Measurements from ENCODE around the gene MYOM1. TPM values are rescaled to one million over a fixed set of nuclear protein-coding genes. Genes with fewer than 3 reads are reported as not detected.

The MYOM1 gene
- total RNA-seq, 1 donor from 2014 or later: 724 TPM

DNA sequence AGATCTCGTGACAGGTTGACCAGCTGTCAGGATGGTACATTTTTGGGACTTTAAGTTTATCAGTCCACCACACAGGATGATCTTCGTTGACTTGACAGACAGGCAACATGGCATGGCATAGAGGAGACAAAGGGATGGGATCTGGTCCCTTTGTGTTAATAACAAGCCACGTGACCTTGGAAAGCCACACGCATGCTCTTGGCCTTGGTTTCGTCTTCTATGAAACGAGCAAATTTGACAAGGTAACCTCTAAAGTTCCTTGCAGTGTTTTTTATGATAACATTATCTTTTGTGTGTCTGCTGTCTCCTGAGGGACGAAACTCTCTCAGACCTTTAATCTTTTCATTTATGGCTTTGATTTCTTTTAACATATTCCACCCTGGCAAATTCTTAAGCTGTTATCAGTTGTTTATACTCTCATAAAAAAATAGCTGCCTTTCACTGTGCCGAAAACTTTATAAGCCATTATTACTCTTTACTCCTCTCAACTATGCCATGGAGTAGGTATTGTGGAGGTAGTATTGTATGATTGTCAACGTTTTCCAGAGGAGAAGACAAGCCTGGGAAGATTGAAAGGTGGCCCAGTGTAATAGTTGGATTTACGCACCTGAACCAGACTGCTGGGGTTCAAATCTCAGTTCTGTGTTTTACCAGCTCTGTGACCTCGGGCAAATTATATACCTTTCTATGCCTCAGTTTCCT is 81.3 kb downstream of the MYOM1 start:
- intact Hi-C loops (cut with micrococcal nuclease): no loop called here
- no peak for ATAC-seq
- DNase-seq: no peak

DNA sequence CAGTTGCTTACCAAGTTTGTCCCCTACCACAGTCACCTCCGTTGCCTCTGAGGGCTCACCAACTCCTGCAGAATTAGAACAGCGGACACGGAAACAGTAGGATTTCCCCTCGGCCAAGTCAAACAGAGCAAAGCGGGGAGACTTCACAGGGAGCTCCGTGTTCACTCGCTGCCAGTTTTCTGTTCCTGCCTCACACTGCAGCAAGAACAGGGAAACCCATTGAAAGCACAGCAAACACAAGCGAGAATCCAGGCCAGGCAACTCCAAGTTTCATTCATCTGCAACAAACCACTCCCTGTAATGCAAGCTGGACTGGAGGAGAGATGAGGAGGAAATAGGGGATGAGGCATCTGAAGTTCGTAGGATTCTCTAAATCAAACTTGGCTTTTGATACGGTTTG is 84.2 kb downstream of the MYOM1 start:
- intact Hi-C loops (cut with micrococcal nuclease): no loop called here
- no peak for ATAC-seq
- no peak for DNase-seq

DNA sequence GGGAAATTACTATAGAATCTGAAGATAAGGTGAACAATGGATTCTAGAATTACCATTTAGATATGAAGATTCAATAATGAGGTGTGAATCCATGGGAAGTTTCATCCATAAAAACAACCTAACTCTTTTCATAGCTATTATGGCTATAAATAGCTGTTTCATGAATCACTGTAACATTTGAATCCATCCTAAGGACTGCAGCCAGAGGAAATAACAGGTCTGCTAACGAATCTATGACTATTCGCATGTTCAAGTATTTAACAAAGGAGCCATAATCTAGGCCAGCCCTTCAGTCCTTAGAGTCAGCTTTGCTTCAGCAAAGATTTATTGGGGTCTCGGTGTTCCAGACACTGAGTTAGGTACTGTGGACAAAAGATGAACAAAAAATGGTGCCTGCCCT is 87.1 kb downstream of the MYOM1 start:
- ATAC-seq (peak; percentile 10), DNase-seq (no peak)
- intact Hi-C loops (cut with micrococcal nuclease): no loop called here

DNA sequence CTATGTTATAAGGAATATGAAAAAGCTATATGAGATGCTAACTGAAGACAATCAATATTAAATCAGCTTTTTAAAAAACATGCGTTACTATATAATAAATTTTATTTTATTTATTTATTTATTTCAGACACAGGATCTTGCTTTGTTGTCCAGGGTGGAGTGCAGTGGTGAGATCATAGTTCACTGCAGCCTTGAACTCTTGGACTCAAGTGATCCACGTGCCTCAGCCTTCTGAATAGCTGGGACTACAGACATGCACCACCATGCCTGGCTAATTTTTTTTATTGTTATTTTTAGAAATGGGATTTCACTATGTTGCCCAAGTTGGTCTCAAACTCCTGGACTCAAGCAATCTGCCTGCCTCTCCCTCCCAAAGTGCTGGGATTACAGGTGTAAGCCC is 89.4 kb downstream of the MYOM1 start:
- peak; percentile 12 for ATAC-seq
- intact Hi-C loops (cut with micrococcal nuclease): no loop called here

DNA sequence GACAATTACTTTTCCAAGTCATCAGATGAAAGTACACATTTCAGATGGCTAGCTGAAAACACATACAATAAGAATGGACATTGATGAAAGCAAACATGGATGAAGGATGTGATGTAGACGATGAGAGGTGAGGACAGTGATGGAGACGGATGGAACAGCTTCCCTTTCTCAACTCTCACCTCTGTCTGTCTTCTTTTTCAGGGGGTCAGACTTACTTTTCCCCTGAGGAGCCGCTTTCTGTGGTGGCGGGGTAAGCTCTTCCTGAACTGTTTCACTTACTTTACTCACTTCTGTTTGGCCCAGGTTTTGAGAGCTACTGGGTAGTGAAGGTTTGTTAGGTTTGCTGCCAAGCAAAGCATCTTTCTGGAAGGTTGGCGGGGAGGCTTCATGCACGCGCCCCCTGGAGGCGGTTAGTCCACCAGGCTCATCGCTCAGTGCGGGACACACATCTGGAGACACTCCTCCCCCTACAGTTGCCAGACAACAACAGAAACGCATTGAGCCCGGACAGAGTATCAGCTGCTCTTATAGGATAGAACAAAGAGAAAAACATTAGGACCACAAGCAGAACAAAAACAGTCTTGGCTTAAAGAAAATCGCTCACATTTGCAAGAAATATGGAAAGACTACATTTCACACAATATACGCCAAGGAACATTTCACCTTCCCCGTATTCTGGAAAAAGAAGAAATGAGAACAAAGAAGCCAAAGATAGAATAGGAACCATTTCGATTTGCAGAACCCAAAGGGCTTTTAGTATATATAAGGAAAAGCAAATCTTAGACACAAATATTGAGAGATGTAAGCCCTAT is 90.5 kb downstream of the MYOM1 start:
- peak; percentile 87 for DNase-seq
- intact Hi-C loops (cut with micrococcal nuclease): no loop called here
- ATAC-seq: peak; percentile 75

More for the DNA sequence above, 89.4 kb downstream of the MYOM1 start:
- no peak for DNase-seq

DNA sequence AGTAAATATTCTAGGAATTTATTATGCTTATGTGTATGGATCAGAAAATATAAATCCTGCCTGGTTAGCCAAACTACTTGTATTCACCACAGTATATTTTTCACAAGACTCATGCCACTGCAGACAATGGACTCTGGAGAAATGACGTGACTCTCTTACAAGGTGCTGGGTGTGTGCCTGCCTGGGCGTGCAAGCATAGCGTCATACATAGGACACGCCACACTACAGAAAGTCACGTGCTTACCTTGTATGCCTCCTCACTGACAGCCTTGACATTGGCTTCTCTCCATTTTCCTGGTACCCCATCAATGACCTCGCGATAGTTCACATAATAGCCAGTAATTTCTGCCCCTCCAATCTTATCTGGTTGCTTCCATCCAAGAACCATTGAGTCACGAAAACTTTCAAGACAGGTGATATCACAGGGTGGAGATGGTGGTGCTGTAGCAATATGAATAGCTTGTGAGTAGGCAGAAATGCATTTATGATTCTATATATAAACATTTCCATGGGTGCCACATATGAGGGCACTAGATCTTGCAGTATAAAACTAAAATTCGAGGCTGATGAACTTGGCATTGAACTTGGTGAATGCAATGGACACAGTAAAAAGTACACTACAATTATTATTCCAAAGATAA is 93.2 kb downstream of the MYOM1 start:
- ATAC-seq (peak; percentile 16), DNase-seq (no peak)
- intact Hi-C loops (cut with micrococcal nuclease): no loop called here

DNA sequence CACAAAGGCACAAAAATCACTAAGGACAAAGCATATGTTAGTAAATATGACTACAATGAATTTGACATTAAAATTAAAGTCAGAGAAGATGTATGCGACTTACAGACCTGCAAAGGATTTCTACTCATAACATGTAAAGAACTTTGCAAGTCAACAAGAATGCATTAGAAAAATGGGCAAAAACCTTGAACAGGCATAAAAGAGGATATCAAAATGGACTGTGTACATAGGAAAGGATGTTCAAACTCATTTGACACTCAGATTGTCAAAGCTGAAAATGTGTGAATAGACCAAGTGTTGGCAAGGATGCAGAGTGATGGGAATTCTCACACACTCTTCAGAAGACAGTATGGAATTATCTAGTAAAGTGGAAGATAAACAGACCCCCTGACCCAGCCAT is 94.9 kb downstream of the MYOM1 start:
- no peak for ATAC-seq
- intact Hi-C loops (cut with micrococcal nuclease): no loop called here
- no peak for DNase-seq

DNA sequence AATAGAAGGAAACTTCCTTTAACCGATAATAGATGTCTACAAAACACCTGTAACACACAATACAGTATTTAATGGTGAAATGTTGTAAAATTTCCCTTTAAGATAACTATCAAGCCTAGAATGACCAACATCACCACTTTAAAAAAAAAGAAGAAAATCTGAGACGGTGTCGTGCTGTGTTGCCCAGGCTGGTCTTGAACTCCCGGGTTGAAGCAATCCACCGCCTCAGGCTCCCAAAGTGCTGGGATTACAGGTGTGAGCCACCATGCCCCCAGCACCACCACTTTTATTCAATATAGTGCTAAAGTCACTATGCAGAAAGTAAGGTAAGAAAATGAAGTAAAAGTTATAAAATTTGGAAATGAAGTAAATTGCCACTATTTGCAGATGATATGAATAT is 96.9 kb downstream of the MYOM1 start:
- intact Hi-C loops (cut with micrococcal nuclease): no loop called here
- no peak for ATAC-seq
- DNase-seq: no peak

DNA sequence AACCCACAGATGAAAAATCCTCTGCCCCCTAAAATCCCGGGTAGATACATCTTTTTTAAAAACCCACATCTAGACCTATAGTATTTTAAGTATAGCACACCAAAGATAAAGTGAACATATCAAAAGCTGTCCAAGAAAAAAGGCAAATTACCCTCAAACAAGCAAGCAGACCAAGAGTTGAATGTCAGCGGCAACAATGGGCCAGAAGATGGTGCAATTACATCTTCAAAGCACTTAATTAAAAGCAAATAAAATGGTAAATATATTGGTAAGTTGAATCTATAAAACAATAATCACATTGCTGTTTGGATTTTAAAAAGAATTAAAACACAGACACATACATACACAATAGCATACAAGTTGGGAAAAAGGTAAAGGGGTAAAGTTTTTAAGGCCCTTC is 98.5 kb downstream of the MYOM1 start:
- ATAC-seq (no peak), DNase-seq (no peak)
- intact Hi-C loops (cut with micrococcal nuclease): no loop called here

DNA sequence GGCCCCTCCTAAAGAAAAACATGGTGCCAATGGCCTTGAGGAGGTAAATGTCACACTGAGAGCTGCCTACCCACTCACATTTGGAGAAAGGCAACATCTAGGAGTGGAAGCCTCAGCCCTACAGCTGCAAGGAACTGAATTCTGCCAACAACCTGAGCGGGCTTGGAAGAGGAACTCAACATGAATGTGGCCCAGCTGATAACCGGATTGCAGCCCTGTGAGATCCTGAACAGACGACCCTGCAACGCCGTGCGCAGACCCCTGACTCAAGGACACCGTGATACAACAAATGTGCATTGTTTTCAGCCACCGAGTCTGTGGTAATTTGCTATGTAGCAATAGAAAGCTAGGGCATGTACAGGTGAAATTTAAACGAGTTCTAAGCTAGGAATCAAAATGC is 99.4 kb downstream of the MYOM1 start:
- no peak for ATAC-seq
- DNase-seq: no peak
- intact Hi-C loops (cut with micrococcal nuclease): no loop called here

DNA sequence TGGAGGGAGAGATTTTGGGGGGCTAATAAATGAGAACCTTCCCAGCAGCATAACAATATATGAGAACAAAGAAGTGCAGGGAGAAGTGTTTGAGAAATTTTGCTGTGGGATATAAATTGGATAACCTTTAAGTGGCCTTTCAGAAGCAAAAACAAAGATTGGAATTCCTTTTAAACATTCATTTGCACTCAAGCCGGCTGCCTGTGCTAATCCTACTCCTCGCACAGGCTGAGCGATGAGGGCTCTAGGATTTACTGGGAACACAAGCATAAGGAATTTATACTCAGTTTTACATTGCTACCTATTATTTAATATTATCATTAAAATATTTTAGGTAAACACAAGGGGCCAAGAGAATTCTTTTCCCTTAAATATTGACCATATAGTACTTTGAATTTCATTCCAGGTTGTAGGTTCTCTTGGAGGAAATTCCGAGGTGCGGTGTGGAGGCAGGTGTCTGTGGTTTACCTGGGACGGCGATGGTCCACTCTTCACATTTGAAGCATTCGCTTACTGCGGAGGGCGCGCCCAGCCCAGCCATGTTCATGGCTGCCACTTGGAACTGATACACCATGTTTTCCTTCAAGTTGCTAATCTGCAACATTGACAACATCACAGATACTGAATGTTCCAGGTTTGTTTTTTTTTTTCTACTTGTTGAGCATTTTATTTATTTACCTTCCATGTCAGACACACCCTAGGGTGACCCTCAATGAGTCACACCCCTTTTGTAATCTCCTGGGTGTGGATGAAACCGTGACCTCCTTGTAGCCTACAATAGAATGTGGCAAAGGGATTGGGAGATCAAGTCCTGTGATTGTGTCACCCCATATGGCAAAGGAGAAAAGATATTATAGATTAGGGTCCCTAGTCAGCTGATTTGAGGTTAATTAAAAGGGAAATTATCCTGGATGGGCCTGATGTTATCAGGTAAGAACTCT is 100.1 kb downstream of the MYOM1 start:
- no peak for DNase-seq
- intact Hi-C loops (cut with micrococcal nuclease): no loop called here
- peak; percentile 22 for ATAC-seq

DNA sequence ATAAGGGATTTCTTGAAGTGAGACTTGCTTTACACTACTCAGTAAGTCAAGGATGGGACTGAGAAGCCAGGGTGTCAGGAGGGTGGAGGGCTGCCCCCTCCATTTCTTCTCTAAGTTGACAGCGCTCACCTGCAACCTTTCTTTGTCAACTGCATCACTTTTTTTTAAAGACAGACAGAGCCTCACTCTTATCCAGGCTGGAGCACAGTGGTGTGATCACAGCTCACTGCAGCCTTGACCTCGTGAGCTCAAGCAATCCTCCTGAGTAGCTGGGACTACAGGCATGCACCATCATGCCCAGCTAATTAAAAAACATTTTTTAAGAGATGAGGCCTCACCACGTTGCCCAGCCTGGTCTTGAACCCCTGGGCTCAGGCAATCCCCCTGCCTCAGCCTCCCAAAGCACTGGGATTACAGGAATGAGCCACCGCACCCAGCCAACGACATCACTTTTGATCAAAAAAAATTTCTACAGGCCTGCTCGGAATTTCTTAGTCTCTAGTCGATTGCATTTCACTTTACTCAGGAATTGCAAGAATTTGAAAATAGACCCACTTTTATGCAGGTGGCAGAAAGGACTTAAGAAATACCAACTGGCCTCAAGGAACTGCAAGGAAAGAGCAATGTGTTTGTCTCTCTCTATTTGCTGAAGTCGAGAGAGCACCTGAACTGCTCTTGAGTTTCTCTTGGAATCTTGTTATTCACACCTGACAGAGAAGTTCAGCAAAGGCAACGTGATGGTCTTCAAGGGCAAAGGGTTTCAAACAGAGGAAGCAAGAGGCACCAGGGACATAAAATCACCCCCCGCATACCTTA is 101.4 kb downstream of the MYOM1 start:
- intact Hi-C loops (cut with micrococcal nuclease): no loop called here
- ATAC-seq (peak; percentile 6), DNase-seq (no peak)

DNA sequence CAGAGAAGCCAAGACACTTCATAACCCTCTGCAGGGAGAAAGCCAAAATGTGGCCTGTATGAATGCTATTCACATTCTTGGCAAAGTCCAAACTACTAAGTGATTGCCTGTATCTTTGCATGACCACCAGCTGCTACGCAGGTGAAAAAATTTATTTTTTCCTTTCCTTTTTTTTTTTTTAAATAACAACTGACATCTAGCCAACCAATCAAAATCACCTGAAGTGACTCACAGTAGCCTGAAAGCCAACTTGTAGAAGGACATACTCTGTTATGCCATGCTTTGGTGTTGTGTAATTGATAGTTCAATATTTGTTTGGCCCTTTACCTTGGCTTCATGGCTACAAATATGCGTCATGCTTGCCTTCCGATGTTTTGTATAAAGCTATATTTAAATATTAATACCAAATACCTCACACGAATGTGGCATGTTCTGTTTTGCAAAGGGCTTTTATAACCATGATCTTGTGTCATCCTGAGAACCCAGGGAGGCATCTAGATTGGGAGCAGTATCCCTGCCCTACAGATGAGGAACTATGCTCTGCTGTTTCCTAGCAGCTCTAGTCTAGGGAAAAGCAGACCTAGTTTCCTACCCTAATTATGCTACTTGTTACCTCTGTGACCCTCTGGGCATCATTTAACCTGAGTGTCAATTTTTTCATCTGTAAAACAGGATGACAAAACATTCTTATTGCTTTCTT is 102.1 kb downstream of the MYOM1 start:
- DNase-seq: no peak
- intact Hi-C loops (cut with micrococcal nuclease): no loop called here
- ATAC-seq: peak; percentile 5

DNA sequence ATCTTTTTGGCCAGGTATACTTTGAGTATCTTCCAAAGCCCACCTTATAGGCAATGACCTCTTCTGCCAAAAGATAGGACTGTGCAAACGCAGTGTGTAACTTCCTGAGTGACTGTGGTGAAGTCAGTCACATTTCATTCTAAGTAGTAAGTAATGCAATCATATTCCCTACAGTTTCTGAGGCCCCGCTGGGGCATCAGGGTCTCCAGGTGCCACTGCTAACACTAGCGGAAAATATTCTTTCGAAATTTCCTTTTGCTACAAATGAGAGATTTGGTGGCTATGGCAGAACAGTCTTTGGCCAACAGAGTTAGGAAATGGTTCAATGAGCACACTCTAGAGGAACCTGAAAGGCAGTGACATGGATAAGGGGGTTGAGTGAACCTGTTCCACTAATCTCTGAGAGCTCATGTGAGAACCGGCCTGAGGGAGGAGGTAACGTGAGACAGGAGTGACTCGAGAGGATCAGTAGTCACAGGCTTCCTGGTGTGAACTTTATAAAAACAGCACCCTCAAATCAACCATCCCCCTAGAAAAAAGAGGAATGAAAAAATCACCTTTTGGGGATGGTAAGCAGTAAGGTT is 104.2 kb downstream of the MYOM1 start:
- DNase-seq: no peak
- ATAC-seq: no peak
- intact Hi-C loops (cut with micrococcal nuclease): no loop called here

DNA sequence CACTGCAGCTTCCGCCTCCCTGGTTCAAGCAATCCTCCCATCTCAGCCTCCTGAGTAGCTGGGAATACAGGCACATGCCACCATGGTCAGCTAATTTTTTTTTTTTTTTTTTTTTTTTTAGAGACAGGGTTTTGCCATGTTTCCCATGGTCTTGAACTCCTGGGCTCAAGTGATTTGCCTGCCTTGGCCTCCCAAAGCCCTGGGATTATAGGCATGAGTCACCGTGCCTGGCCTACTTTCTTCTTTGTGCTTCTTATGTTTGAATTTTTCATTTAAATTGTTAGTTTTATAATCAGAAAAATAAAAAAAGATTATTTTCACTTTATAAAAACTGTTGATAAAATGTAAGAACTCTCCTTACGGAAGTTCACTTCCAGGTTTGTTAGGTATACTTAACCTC is 105.3 kb downstream of the MYOM1 start:
- ATAC-seq: no peak
- no peak for DNase-seq
- intact Hi-C loops (cut with micrococcal nuclease): no loop called here

DNA sequence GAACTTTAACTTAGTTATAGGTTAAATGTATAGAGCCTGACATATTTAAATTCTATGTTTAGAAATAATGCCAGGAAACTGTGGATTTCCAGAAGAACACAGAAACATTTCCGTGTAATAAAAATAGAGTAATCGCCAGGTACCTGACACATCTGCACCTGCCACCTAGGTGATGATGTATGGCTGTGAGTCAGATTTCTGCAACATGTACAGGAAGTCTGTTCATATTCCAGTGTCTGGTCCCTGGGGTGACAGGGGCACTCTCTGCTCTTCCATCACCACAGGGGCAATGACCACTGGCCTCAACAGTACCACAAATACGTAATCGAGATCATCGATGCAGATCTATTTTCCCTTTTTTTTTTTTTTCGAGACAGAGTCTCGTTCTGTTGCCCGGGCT is 105.7 kb downstream of the MYOM1 start:
- no peak for DNase-seq

DNA sequence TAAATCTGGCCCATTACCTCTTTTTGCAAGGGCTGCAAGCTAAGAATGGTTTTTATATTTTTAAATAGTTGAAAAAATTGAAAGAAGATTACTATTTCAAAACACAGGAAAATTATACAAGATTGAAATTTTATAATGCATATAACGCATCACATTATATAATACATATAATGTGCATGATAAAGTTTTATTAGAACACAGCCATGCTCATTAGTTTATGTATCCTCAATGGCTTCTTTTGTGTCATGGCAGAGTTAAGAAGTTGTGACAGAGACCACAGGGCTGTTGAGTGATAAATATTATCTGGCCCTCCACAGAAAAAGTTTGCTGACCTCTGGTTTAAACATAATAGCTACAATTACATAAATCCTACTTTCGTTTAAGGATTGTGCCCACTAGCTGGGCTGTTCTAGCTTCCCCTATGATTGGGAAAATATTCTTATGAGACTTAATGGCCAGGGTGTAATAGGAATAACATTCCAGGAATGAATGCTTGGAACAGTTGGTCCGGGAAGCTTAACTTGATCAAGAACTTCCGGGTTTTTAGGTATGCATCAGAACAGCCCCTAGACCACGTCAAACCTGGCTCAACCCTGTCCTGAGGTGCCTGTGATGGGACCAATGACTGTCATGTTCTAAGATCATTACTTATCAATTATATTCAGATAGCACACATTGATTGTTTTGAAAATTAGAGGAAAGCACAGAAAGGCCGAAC is 108.1 kb downstream of the MYOM1 start:
- ATAC-seq (no peak), DNase-seq (no peak)
- intact Hi-C loops (cut with micrococcal nuclease): no loop called here

More for the DNA sequence above, 105.7 kb downstream of the MYOM1 start:
- no peak for ATAC-seq
- intact Hi-C loops (cut with micrococcal nuclease): no loop called here
